WTC11 (cell line): Measurements from ENCODE around the gene AGAP3. TPM values are rescaled to one million over a fixed set of nuclear protein-coding genes. Genes with fewer than 3 reads are reported as not detected.

Experiments
- ATAC-seq: fragments of 200-7000 bp; cut with Tn5 transposase; 2 replicates; pipeline ENCODE4 v1.10.0; 2021; ENCODE audit warnings: mild to moderate bottlenecking, moderate library complexity
- CTCF ChIA-PET: fragments of 300-600 bp; sonication (Branson Sonifier 250); formaldehyde crosslinking; loops from one replicate; lab custom pipeline; 2021; ENCODE audit warnings: antibody characterized with exemption; lab: Charles Lee
- POLR2A ChIA-PET: fragments of 350-600 bp; sonication (Branson Sonifier 250); formaldehyde crosslinking; loops from one replicate; lab custom pipeline; 2021; ENCODE audit warnings: antibody characterized with exemption; lab: Charles Lee
- DNase-seq: peaks from one replicate; pipeline ENCODE4 v3.0.0; 2021; ENCODE audit warnings: low spot score
- H3K27ac Mint-ChIP-seq: 2 replicates; pipeline ENCODE4 v1.8.0; 2021; ENCODE audit warnings: mixed read lengths
- H3K27me3 Mint-ChIP-seq: 2 replicates; pipeline ENCODE4 v1.8.0; 2021; ENCODE audit warnings: low read depth, mild to moderate bottlenecking, moderate library complexity, mixed read lengths
- H3K36me3 Mint-ChIP-seq: 2 replicates; pipeline ENCODE4 v1.8.0; 2021; ENCODE audit warnings: mixed read lengths
- H3K4me1 Mint-ChIP-seq: 2 replicates; pipeline ENCODE4 v1.8.0; 2022; ENCODE audit warnings: mixed read lengths
- H3K4me3 Mint-ChIP-seq: 2 replicates; pipeline ENCODE4 v1.8.0; 2021; ENCODE audit warnings: mild to moderate bottlenecking, moderate library complexity, mixed read lengths
- H3K9me3 Mint-ChIP-seq: 2 replicates; pipeline ENCODE4 v1.8.0; 2021; ENCODE audit warnings: mixed read lengths
- JUN ChIP-seq: sonication (generic); formaldehyde crosslinking; IDR thresholded peaks from 2 replicates; pipeline ENCODE4 v1.8.0; 2023; ENCODE audit warnings: mild to moderate bottlenecking, missing genetic modification reagents
- MXD4 ChIP-seq: fragments of 250-450 bp; sonication (Bioruptor Pico); IDR thresholded peaks from 2 replicates; pipeline ENCODE4 v1.8.0; 2021; ENCODE audit warnings: mild to moderate bottlenecking, moderate library complexity, borderline replicate concordance
- MYBL2 ChIP-seq: sonication (generic); formaldehyde crosslinking; IDR thresholded peaks from 2 replicates; pipeline ENCODE4 v1.8.1; 2023; ENCODE audit warnings: mild to moderate bottlenecking, moderate library complexity, missing genetic modification reagents
- NFYB ChIP-seq: sonication (generic); formaldehyde crosslinking; conservative IDR thresholded peaks from 2 replicates; pipeline ENCODE4 v1.8.0; 2022; ENCODE audit warnings: low read depth, missing genetic modification reagents
- RORB ChIP-seq: fragments of 250-450 bp; sonication (Bioruptor Pico); IDR thresholded peaks from 2 replicates; pipeline ENCODE4 v1.9.0; 2021; ENCODE audit warnings: mild to moderate bottlenecking
- ZNF423 ChIP-seq: fragments of 250-450 bp; sonication (Bioruptor Pico); IDR thresholded peaks from 2 replicates; pipeline ENCODE4 v2.1.2; 2022; ENCODE audit warnings: mild to moderate bottlenecking, moderate library complexity
- total RNA-seq: library from RNA; stranded (reverse); gene quantifications from 3 replicates; pipeline ENCODE4 v1.2.3, GENCODE V29; 2021
- TF ChIP-seq, protein P1 (sequence below): sonication (generic); formaldehyde crosslinking; IDR thresholded peaks from 2 replicates; pipeline ENCODE4 v1.8.0; 2023; ENCODE audit warnings: mild to moderate bottlenecking, missing genetic modification reagents
- TF ChIP-seq, protein P2 (sequence below): fragments of 250-450 bp; sonication (Bioruptor Pico); IDR thresholded peaks from 2 replicates; pipeline ENCODE4 v1.9.0; 2021; ENCODE audit warnings: moderate library complexity, mild to moderate bottlenecking, inconsistent platforms, borderline replicate concordance
- TF ChIP-seq, protein P3 (sequence below): fragments of 250-450 bp; sonication (Bioruptor Pico); conservative IDR thresholded peaks from 2 replicates; pipeline ENCODE4 v1.9.0; 2021; ENCODE audit warnings: mild to moderate bottlenecking

The AGAP3 gene
- total RNA-seq, 1 experiment from 2014 or later = 163 TPM

GRCh38 chr7:151192002-151192539 lies 105.8 kb downstream of the AGAP3 start (continued):
- TF ChIP-seq, protein P1, sequence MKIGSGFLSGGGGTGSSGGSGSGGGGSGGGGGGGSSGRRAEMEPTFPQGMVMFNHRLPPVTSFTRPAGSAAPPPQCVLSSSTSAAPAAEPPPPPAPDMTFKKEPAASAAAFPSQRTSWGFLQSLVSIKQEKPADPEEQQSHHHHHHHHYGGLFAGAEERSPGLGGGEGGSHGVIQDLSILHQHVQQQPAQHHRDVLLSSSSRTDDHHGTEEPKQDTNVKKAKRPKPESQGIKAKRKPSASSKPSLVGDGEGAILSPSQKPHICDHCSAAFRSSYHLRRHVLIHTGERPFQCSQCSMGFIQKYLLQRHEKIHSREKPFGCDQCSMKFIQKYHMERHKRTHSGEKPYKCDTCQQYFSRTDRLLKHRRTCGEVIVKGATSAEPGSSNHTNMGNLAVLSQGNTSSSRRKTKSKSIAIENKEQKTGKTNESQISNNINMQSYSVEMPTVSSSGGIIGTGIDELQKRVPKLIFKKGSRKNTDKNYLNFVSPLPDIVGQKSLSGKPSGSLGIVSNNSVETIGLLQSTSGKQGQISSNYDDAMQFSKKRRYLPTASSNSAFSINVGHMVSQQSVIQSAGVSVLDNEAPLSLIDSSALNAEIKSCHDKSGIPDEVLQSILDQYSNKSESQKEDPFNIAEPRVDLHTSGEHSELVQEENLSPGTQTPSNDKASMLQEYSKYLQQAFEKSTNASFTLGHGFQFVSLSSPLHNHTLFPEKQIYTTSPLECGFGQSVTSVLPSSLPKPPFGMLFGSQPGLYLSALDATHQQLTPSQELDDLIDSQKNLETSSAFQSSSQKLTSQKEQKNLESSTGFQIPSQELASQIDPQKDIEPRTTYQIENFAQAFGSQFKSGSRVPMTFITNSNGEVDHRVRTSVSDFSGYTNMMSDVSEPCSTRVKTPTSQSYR (CRISPR knock-in tag) = no peak

GRCh38 chr7:151193203-151193978 lies 107.1 kb downstream of the AGAP3 start:
- H3K9me3 Mint-ChIP-seq = no peaks in the 10 kb centered on the region
- CTCF ChIA-PET = interaction anchor here (1.5 to 2.9 kb wide), 2 partner anchors 50 to 51 kb away, joined by 3 to 11 read pairs; no protein-coding TSS in a partner anchor
- peaks cover 4% of the 10 kb centered on the region for H3K27me3 Mint-ChIP-seq
- no peak overlapping the region for H3K4me3 Mint-ChIP-seq
- ATAC-seq (no peak), DNase-seq (no peak)
- no peak overlapping the region for H3K27ac Mint-ChIP-seq
- TF ChIP-seq, protein P2, sequence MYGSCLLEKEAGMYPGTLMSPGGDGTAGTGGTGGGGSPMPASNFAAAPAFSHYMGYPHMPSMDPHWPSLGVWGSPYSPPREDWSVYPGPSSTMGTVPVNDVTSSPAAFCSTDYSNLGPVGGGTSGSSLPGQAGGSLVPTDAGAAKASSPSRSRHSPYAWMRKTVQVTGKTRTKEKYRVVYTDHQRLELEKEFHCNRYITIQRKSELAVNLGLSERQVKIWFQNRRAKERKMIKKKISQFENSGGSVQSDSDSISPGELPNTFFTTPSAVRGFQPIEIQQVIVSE = no peak
- TF ChIP-seq MXD4 (CRISPR knock-in tag) (no peak), MYBL2 (CRISPR knock-in tag) (no peak), RORB (CRISPR knock-in tag) (no peak), NFYB (CRISPR knock-in tag) (no peak), JUN (CRISPR knock-in tag) (no peak), ZNF423 (CRISPR knock-in tag) (no peak)
- TF ChIP-seq, protein P3, sequence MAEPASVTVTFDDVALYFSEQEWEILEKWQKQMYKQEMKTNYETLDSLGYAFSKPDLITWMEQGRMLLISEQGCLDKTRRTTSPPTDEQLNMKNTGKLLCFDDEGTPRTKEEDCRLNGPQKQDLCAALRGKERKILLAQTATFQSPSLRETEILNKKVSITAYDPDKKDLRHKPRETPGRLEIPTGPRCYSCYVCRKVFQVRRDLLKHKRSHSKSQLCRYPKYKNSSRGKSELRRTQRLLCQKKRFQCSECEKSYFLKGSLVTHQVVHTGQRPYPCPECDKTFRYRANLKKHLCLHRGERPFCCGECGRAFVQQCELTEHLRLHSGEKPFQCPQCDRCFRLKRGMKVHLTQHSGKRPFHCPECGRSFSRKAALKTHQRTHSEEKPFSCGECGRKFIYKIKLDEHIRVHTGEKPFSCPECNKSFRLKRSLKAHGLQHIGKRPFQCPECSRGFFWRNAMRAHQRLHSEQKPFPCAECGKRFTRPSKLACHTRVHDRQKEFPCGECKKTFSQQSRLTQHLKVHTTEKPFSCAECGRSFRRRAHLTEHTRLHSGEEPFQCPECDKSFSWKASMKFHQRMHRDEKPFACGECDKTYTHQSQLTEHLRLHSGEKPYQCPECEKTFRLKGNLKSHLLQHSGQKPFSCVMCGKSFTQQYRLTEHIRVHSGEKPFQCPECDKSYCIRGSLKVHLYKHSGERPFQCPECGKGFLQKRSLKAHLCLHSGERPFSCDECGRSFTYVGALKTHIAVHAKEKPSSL (CRISPR knock-in tag) = no peak
- peaks cover 5% of the 10 kb centered on the region; the same call in 1 of the 2 replicates for H3K4me1 Mint-ChIP-seq
- H3K36me3 Mint-ChIP-seq = no peaks in the 10 kb centered on the region
- POLR2A ChIA-PET = no interaction called here

Other genes starting within 250 kb of the AGAP3 start
- 0.17 to 0.39 TPM (median 0.23 TPM) in 3 replicates for gene AOC1, start 234.0 kb upstream of the AGAP3 start, total RNA-seq
- gene KCNH2, start 108.2 kb upstream of the AGAP3 start, total RNA-seq = 13.9 to 16.2 TPM (median 14.6 TPM) in 3 replicates
- gene NOS3, start 95.5 kb upstream of the AGAP3 start, total RNA-seq = 5.7 to 7.0 TPM (median 6.6 TPM) in 3 replicates
- 2.4 to 3.8 TPM (median 2.4 TPM) in 3 replicates for gene ATG9B, start 62.0 kb upstream of the AGAP3 start, total RNA-seq
- 27.9 to 35.9 TPM (median 28.4 TPM) in 3 replicates for gene ABCB8, start 58.0 kb upstream of the AGAP3 start, total RNA-seq
- gene ASIC3, start 37.9 kb upstream of the AGAP3 start, total RNA-seq = 3.4 to 5.5 TPM (median 5.2 TPM) in 3 replicates
- 23.6 to 27.8 TPM (median 24.5 TPM) in 3 replicates for gene CDK5, start 28.6 kb upstream of the AGAP3 start, total RNA-seq
- gene SLC4A2, start 26.9 kb upstream of the AGAP3 start, total RNA-seq = 131 to 164 TPM (median 131 TPM) in 3 replicates
- 62.1 to 70.2 TPM (median 67.7 TPM) in 3 replicates for gene FASTK, start 5.7 kb upstream of the AGAP3 start, total RNA-seq
- 61.3 to 72.8 TPM (median 62.5 TPM) in 3 replicates for gene TMUB1, start 3.0 kb upstream of the AGAP3 start, total RNA-seq
- gene GBX1, start 81.2 kb downstream of the AGAP3 start, total RNA-seq = 0.27 to 0.55 TPM in 2 of 3 replicates, not detected in the other
- gene ASB10, start 100.8 kb downstream of the AGAP3 start, total RNA-seq = not detected in 3 replicates
- 0.87 TPM in 1 of 3 replicates, not detected in the others for gene H2BK1, start 124.0 kb downstream of the AGAP3 start, total RNA-seq
- gene ABCF2, start 140.7 kb downstream of the AGAP3 start, total RNA-seq = 41.3 to 43.7 TPM (median 43.5 TPM) in 3 replicates
- gene CHPF2, start 146.0 kb downstream of the AGAP3 start, total RNA-seq = 25.0 to 30.7 TPM (median 26.3 TPM) in 3 replicates
- 5.8 to 9.0 TPM (median 5.9 TPM) in 3 replicates for gene SMARCD3, start 162.2 kb downstream of the AGAP3 start, total RNA-seq